Right cardiac atrium (tissue), 5 donors: Measurements from ENCODE around the gene FDX1. TPM values are rescaled to one million over a fixed set of nuclear protein-coding genes. Genes with fewer than 3 reads are reported as not detected.

Source experiments
- ATAC-seq, 2 donors: fragments of 200-7000 bp; cut with Tn5 transposase; one replicate each; pipeline versions ENCODE4 v1.8.0 to v1.9.1; 2020; ENCODE audit warnings: moderate library complexity in 2 of 2, mild to moderate bottlenecking in 1 of 2
- DNase-seq, 3 donors: peaks; one replicate each; pipeline ENCODE4 v3.0.0-alpha.2; 2020
- H3K27ac ChIP-seq: one replicate; pipeline ENCODE4 v1.5.1; 2013; ENCODE audit warnings: mild to moderate bottlenecking, low read length, control low read depth, moderate library complexity
- H3K27me3 ChIP-seq: one replicate; pipeline ENCODE4 v1.6.1; 2013; ENCODE audit not compliant: control insufficient read depth, insufficient read depth
- H3K4me1 ChIP-seq: one replicate; pipeline ENCODE4 v1.6.1; 2013; ENCODE audit warnings: low read length; ENCODE audit not compliant: control insufficient read depth, insufficient read depth
- H3K4me3 ChIP-seq: one replicate; pipeline ENCODE4 v1.5.1; 2013; ENCODE audit warnings: low read length, control low read depth
- H3K9me3 ChIP-seq: one replicate; pipeline ENCODE4 v1.6.1; 2013; ENCODE audit warnings: low read length; ENCODE audit not compliant: control insufficient read depth
- WGBS: extraction: QIAGEN DNeasy Blood & Tissue Kit; methylation state at CpG from one replicate; pipeline ENCODE4 v1.1.7; 2013; 5-methylcytosine and 5-hydroxymethylcytosine counted together
- intact Hi-C, 4 donors: fragments of 100-400 bp; cut with DNase I; formaldehyde crosslinking; loops; one replicate each; pipeline versions ENCODE4 v1.11.0 to v1.14.0; 2022 to 2023
- polyA plus RNA-seq: library from polyadenylated mRNA; stranded (reverse); fragments of 200-250 nt; gene quantifications from one replicate; pipeline ENCODE4 v1.2.3, GENCODE V29; 2013
- total RNA-seq, 4 donors: library from RNA; stranded (reverse); fragmentation: NEBNext Ultra II Directional; extraction: Animal tissue kit (Norgen Biotek cat#: 25700); gene quantifications; one replicate each; pipeline ENCODE4 v1.2.1, GENCODE V29; 2021
- donor health status: healthy with polysubstance abuse.
- donor health status: DM: no; HTN: yes; CAD: no.
- donor health status: DM: no; HTN: no; CAD: no.
- donor health status: DM: no; HTN: yes; CAD: no; lungs with severe emphysema.
- donor health status: DM: yes; HTN: yes; CAD: no.

Gene FDX1
- total and polyA plus RNA-seq, 5 donors = 16.3 to 18.7 (median 17.2) TPM

- H3K27me3 ChIP-seq = no peaks in the 10 kb centered on the region
- H3K9me3 ChIP-seq = no peaks in the 10 kb centered on the region
- peak overlapping the region; percentile 70 for H3K4me3 ChIP-seq
- ATAC-seq = no peak
- 15% methylated on average over 7 of the region's 7 CpGs for WGBS
- intact Hi-C loops = loop anchor here in 3 of 4 donors (5.0 to 10.0 kb wide), 3 partner anchors 54 to 229 kb away; no protein-coding TSS in a partner anchor
- no peaks in the 10 kb centered on the region for H3K4me1 ChIP-seq
- no peak overlapping the region for H3K27ac ChIP-seq
- DNase-seq = no peak
Observed at GRCh38 chr11:110431051-110431672, 1.4 kb downstream of the FDX1 start.

GRCh38 chr11:110431674-110432073 is 1.9 kb downstream of the FDX1 start:
- ATAC-seq = no peak
- no peaks in the 10 kb centered on the region for H3K27me3 ChIP-seq
- intact Hi-C loops = loop anchor here in 3 of 4 donors (5.0 to 10.0 kb wide), 3 partner anchors 54 to 229 kb away; no protein-coding TSS in a partner anchor
- H3K27ac ChIP-seq = no peak overlapping the region
- DNase-seq = no peak
- peaks cover 1% of the 10 kb centered on the region for H3K4me1 ChIP-seq
- WGBS = 64% methylated on average over 4 of the region's 4 CpGs
- no peaks in the 10 kb centered on the region for H3K9me3 ChIP-seq
- peak overlapping the region; percentile 70 for H3K4me3 ChIP-seq

GRCh38 chr11:110432713-110433392 is 3.1 kb downstream of the FDX1 start:
- Histone ChIP-seq H3K27ac (no peak overlapping the region), H3K4me1 (peaks cover 1% of the 10 kb centered on the region), H3K27me3 (no peaks in the 10 kb centered on the region), H3K9me3 (no peaks in the 10 kb centered on the region), H3K4me3 (no peak overlapping the region)
- ATAC-seq = no peak
- intact Hi-C loops = loop anchor here in 3 of 4 donors (5.0 to 10.0 kb wide), 3 partner anchors 56 to 231 kb away; no protein-coding TSS in a partner anchor
- DNase-seq = no peak
- 78% methylated on average over 7 of the region's 7 CpGs for WGBS

GRCh38 chr11:110433393-110434333 is 3.9 kb downstream of the FDX1 start:
- intact Hi-C loops = loop anchor here in 3 of 4 donors (5.0 to 10.0 kb wide), 3 partner anchors 56 to 231 kb away; no protein-coding TSS in a partner anchor
- Histone ChIP-seq H3K4me1 (peaks cover 1% of the 10 kb centered on the region), H3K27ac (no peak overlapping the region), H3K27me3 (no peaks in the 10 kb centered on the region), H3K9me3 (no peaks in the 10 kb centered on the region), H3K4me3 (no peak overlapping the region)
- WGBS = 64% methylated on average over 5 of the region's 5 CpGs
- ATAC-seq (no peak), DNase-seq (no peak)

- intact Hi-C loops = loop anchor here in 3 of 4 donors (5.0 to 10.0 kb wide), 3 partner anchors 58 to 233 kb away; no protein-coding TSS in a partner anchor
- 85% methylated on average over 8 of the region's 8 CpGs for WGBS
- Histone ChIP-seq H3K4me3 (no peak overlapping the region), H3K27ac (no peak overlapping the region), H3K4me1 (peaks cover 1% of the 10 kb centered on the region), H3K9me3 (no peaks in the 10 kb centered on the region), H3K27me3 (no peaks in the 10 kb centered on the region)
- no peak for ATAC-seq
- DNase-seq = no peak
Observed at GRCh38 chr11:110434952-110435779, 5.4 kb downstream of the FDX1 start.

- Histone ChIP-seq H3K9me3 (no peaks in the 10 kb centered on the region), H3K4me3 (no peak overlapping the region), H3K27me3 (no peaks in the 10 kb centered on the region), H3K4me1 (peaks cover 1% of the 10 kb centered on the region), H3K27ac (no peak overlapping the region)
- peak in 1 of 2 donors; percentile 49 for ATAC-seq
- DNase-seq = no peak
- intact Hi-C loops = loop anchor here in 1 of 4 donors (10.0 kb wide), 1 partner anchor 61 kb away; no protein-coding TSS in a partner anchor
- 60% methylated on average over 8 of the region's 8 CpGs for WGBS
Observed at GRCh38 chr11:110435780-110436717, 6.3 kb downstream of the FDX1 start.

- ATAC-seq = no peak
- no peak overlapping the region for H3K27ac ChIP-seq
- intact Hi-C loops = loop anchor here in 1 of 4 donors (10.0 kb wide), 1 partner anchor 63 kb away; no protein-coding TSS in a partner anchor
- H3K4me1 ChIP-seq = peaks cover 1% of the 10 kb centered on the region
- no peaks in the 10 kb centered on the region for H3K27me3 ChIP-seq
- no peaks in the 10 kb centered on the region for H3K9me3 ChIP-seq
- no peak overlapping the region for H3K4me3 ChIP-seq
- DNase-seq = no peak
- 90% methylated on average over 2 of the region's 2 CpGs for WGBS
Observed at GRCh38 chr11:110438017-110438416, 8.3 kb downstream of the FDX1 start.

- Histone ChIP-seq H3K4me1 (no peaks in the 10 kb centered on the region), H3K27ac (no peak overlapping the region), H3K9me3 (no peaks in the 10 kb centered on the region), H3K27me3 (no peaks in the 10 kb centered on the region), H3K4me3 (no peak overlapping the region)
- intact Hi-C loops = no loop called here
- ATAC-seq = no peak
- no peak for DNase-seq
- 65% methylated on average over 1 of the region's 1 CpG for WGBS
Observed at GRCh38 chr11:110445437-110445836, 15.7 kb downstream of the FDX1 start.

- no peak for DNase-seq
- no peak for ATAC-seq
- WGBS = 95% methylated on average over 3 of the region's 3 CpGs
- Histone ChIP-seq H3K9me3 (no peaks in the 10 kb centered on the region), H3K4me3 (no peak overlapping the region), H3K4me1 (no peaks in the 10 kb centered on the region), H3K27ac (no peak overlapping the region), H3K27me3 (no peaks in the 10 kb centered on the region)
- intact Hi-C loops = no loop called here
Observed at GRCh38 chr11:110446061-110446460, 16.3 kb downstream of the FDX1 start.
